Spleen (tissue), 11 donors: ENCODE results near the gene TREM1. TPM values are rescaled to one million over a fixed set of nuclear protein-coding genes. Genes with fewer than 3 reads are reported as not detected.

ENCODE experiments used
- DNase-seq: peaks from one replicate; pipeline ENCODE4 v3.0.0-alpha.2; 2020
- H3K27ac ChIP-seq, 8 donors: fragments of 200-600 bp; sonication (generic) in 7 of 8; 1 replicate in 4 of 8; 2 replicates in 4 of 8; pipeline versions ENCODE4 v1.5.0 to v1.8.0; 2016 to 2021; ENCODE audit warnings: inconsistent platforms in 4 of 8, mild to moderate bottlenecking in 4 of 8, moderate library complexity in 1 of 8
- H3K27me3 ChIP-seq, 7 donors: fragments of 200-600 bp; sonication (generic) in 6 of 7; replicated peaks in 1 of 7; 1 replicate in 4 of 7; 2 replicates in 3 of 7; pipeline versions ENCODE4 v1.5.0 to v1.8.0; 2016 to 2021; ENCODE audit warnings: inconsistent platforms in 3 of 7, mild to moderate bottlenecking in 1 of 7
- H3K36me3 ChIP-seq, 6 donors: fragments of 200-600 bp; sonication (generic) in 5 of 6; 1 replicate in 4 of 6; 2 replicates in 2 of 6; pipeline versions ENCODE4 v1.5.0 to v1.8.0; 2016 to 2021; ENCODE audit warnings: inconsistent platforms in 2 of 6
- H3K4me1 ChIP-seq, 6 donors: fragments of 200-600 bp; sonication (generic) in 5 of 6; 1 replicate in 3 of 6; 2 replicates in 3 of 6; pipeline versions ENCODE4 v1.5.0 to v1.8.0; 2016 to 2021; ENCODE audit warnings: inconsistent platforms in 3 of 6
- H3K4me3 ChIP-seq, 8 donors: fragments of 200-600 bp; sonication (generic) in 7 of 8; 1 replicate in 4 of 8; 2 replicates in 4 of 8; pipeline versions ENCODE4 v1.5.0 to v1.8.0; 2016 to 2021; ENCODE audit warnings: inconsistent platforms in 4 of 8, mild to moderate bottlenecking in 4 of 8, moderate library complexity in 2 of 8
- H3K9me3 ChIP-seq, 8 donors: fragments of 200-600 bp; sonication (generic) in 7 of 8; 1 replicate in 4 of 8; 2 replicates in 4 of 8; pipeline versions ENCODE4 v1.5.0 to v1.8.0; 2016 to 2021; ENCODE audit warnings: inconsistent platforms in 4 of 8
- CTCF ChIP-seq, 11 experiments: fragments of 200-600 bp in 7 of 11; fragments of 450-650 bp in 4 of 11; sonication (generic) in 4 of 11; IDR thresholded peaks in 8 of 11; conservative IDR thresholded peaks in 3 of 11; 1 replicate in 7 of 11; 2 replicates in 4 of 11; pipeline versions ENCODE4 v1.4.0 to v1.8.0; 2016 to 2021; ENCODE audit warnings: antibody characterized with exemption in 11 of 11, inconsistent platforms in 4 of 11, mild to moderate bottlenecking in 1 of 11
- POLR2A ChIP-seq, 3 donors: fragments of 450-650 bp; IDR thresholded peaks; one replicate each; pipeline ENCODE4 v1.5.1; 2017; ENCODE audit warnings: antibody characterized with exemption in 3 of 3, mild to moderate bottlenecking in 1 of 3
- POLR2AphosphoS5 ChIP-seq, 3 donors: sonication (generic); formaldehyde crosslinking; IDR thresholded peaks; one replicate each; pipeline ENCODE4 v1.5.1; 2017; ENCODE audit warnings: antibody characterized with exemption in 3 of 3
- WGBS, 5 donors: extraction: QIAGEN DNeasy Blood & Tissue Kit in 3 of 5; methylation state at CpG; one replicate each; pipeline versions ENCODE4 v1.1.5 to v1.1.7; 2013 to 2018; 5-methylcytosine and 5-hydroxymethylcytosine counted together
- intact Hi-C: fragments of 100-400 bp; cut with DNase I; formaldehyde crosslinking; loops from one replicate; pipeline ENCODE4 v1.15.0; 2023; ENCODE audit warnings: low total_unique reads
- polyA plus RNA-seq, 3 donors: library from polyadenylated mRNA; stranded (reverse); fragments of 200-250 nt; gene quantifications; one replicate each; pipeline ENCODE4 v1.2.1, GENCODE V29; 2013
- small RNA-seq, 4 donors: library from RNA; depleted of rRNA; stranded (forward); fragments of <200 nt; gene quantifications; one replicate each; pipeline ENCODE3, GENCODE V24; 2016
- total RNA-seq, 7 donors: library from RNA; depleted of rRNA in 3 of 7; stranded (reverse); fragments of >200 nt in 3 of 7; fragmentation: NEBNext Ultra II Directional in 4 of 7; extraction: Animal tissue kit (Norgen Biotek cat#: 25700) in 4 of 7; gene quantifications; one replicate each; pipeline versions ENCODE4 v1.1.0 to v1.2.1, GENCODE V29; 2016 to 2021
- donor health status: healthy with polysubstance abuse.
- donor health status: DM: no; HTN: no; CAD: no; lungs with moderate emphysema.
- donor health status: DM: no; HTN: no; CAD: no.
- donor health status: Bipolar disorder and iron deficiency.
- donor health status: healthy.
- donor health status: DM: no; HTN: no; CAD: no.
- donor health status: DM: yes; HTN: yes; CAD: no.

TREM1 gene
- total and polyA plus RNA-seq, 10 donors: 0.64 to 51.9 (median 19.5) TPM

- no peak for DNase-seq
These were observed 57.9 kb downstream of the TREM1 start for GRCh38 chr6:41228616-41229015.

GRCh38 chr6:41228096-41228495, 58.4 kb downstream of the TREM1 start, which contains the start of gene TREML4:
Gene TREML4 (plus strand): TSS chr6:41228349. CDS start chr6:41228428, 79 bp downstream.
- H3K9me3 ChIP-seq: no peaks in the 10 kb centered on the region
- DNase-seq: no peak
- H3K4me1 ChIP-seq: no peaks in the 10 kb centered on the region
- 49 to 72% (median 63%) methylated on average over 5 of the region's 5 CpGs for WGBS, 5 donors
- intact Hi-C loops: no loop called here
- peak within 1 kb of the TSS in 2 of 8 donors; percentile 33 to 71 for H3K27ac ChIP-seq
- H3K36me3 ChIP-seq: no peaks in the 10 kb centered on the region
- peak within 1 kb of the TSS in 1 of 8 donors; percentile 17 for H3K4me3 ChIP-seq
- TF ChIP-seq CTCF (IDR thresholded peaks at IDR 0.05 in 8 of 11, conservative IDR thresholded peaks at IDR 0.05 in 3 of 11) (no peak), POLR2A (IDR thresholded peaks at IDR 0.05) (no peak), POLR2AphosphoS5 (IDR thresholded peaks at IDR 0.05) (no peak)
- H3K27me3 ChIP-seq: peaks cover 0 to 19% (median 0%) of the 10 kb centered on the region in 7 donors

More at GRCh38 chr6:41228616-41229015, 57.9 kb downstream of the TREM1 start:
- Histone ChIP-seq H3K4me1 (no peaks in the 10 kb centered on the region), H3K27me3 (peaks cover 0 to 19% (median 0%) of the 10 kb centered on the region in 7 donors), H3K27ac (peak overlapping the region in 2 of 8 donors; percentile 33 to 71), H3K4me3 (peak overlapping the region in 1 of 8 donors; percentile 17), H3K36me3 (no peaks in the 10 kb centered on the region), H3K9me3 (no peaks in the 10 kb centered on the region)
- WGBS, 5 donors: 41 to 65% (median 46%) methylated on average over 5 of the region's 5 CpGs
- TF ChIP-seq POLR2A (IDR thresholded peaks at IDR 0.05) (no peak), POLR2AphosphoS5 (IDR thresholded peaks at IDR 0.05) (no peak), CTCF (IDR thresholded peaks at IDR 0.05 in 8 of 11, conservative IDR thresholded peaks at IDR 0.05 in 3 of 11) (peak in 3 of 11 experiments; percentile 13 to 35 (median 27))
- intact Hi-C loops: no loop called here

GRCh38 chr6:41226752-41227151, 59.7 kb downstream of the TREM1 start:
- Histone ChIP-seq H3K4me3 (no peak overlapping the region), H3K9me3 (no peaks in the 10 kb centered on the region), H3K4me1 (no peaks in the 10 kb centered on the region), H3K36me3 (no peaks in the 10 kb centered on the region), H3K27ac (no peak overlapping the region), H3K27me3 (peaks cover 0 to 19% (median 0%) of the 10 kb centered on the region in 7 donors)
- intact Hi-C loops: no loop called here
- TF ChIP-seq POLR2AphosphoS5 (IDR thresholded peaks at IDR 0.05) (no peak), CTCF (IDR thresholded peaks at IDR 0.05 in 8 of 11, conservative IDR thresholded peaks at IDR 0.05 in 3 of 11) (no peak), POLR2A (IDR thresholded peaks at IDR 0.05) (no peak)
- no peak for DNase-seq
- WGBS, 5 donors: 73 to 87% (median 82%) methylated on average over 3 of the region's 3 CpGs

GRCh38 chr6:41224800-41225199, 61.7 kb downstream of the TREM1 start:
- Histone ChIP-seq H3K27me3 (peaks cover 0 to 19% (median 0%) of the 10 kb centered on the region in 7 donors), H3K9me3 (peaks cover 0 to 12% (median 10%) of the 10 kb centered on the region in 8 donors), H3K27ac (no peak overlapping the region), H3K4me3 (no peak overlapping the region), H3K36me3 (no peaks in the 10 kb centered on the region), H3K4me1 (no peaks in the 10 kb centered on the region)
- intact Hi-C loops: no loop called here
- TF ChIP-seq CTCF (IDR thresholded peaks at IDR 0.05 in 8 of 11, conservative IDR thresholded peaks at IDR 0.05 in 3 of 11) (no peak), POLR2A (IDR thresholded peaks at IDR 0.05) (no peak), POLR2AphosphoS5 (IDR thresholded peaks at IDR 0.05) (no peak)
- DNase-seq: no peak
- 48 to 86% (median 76%) methylated on average over 1 of the region's 1 CpG for WGBS, 5 donors

Small RNA genes lying within 50 kb of the gene (small RNA-seq; reads per million reads assigned to genes)
- gene AL391903.2: 0 reads per million in 4 donors
- 0 to 0.15 (median 0) reads per million in 4 donors for gene AL391903.3
- gene RNA5SP207: 0.91 to 3.7 (median 2.9) reads per million in 4 donors
- gene RNU6-643P: 0 reads per million in 4 donors

Other genes starting within 250 kb of the TREM1 start
- gene UNC5CL, start 247.5 kb downstream of the TREM1 start, total RNA-seq: 1 to 10 TPM; 1.7 to 3.9 (median 2.6) TPM
- 1 to 10 TPM; 1.4 to 3.0 (median 2.8) TPM for gene UNC5CL, start 247.5 kb downstream of the TREM1 start, polyA plus RNA-seq
- gene TSPO2, start 244.2 kb downstream of the TREM1 start, total RNA-seq: 1 to 10 TPM in 1 of 7 donors, not detected in 6; 6.3 TPM
- under 1 TPM in 1 of 3 donors, not detected in 2; 0.54 TPM for gene TSPO2, start 244.2 kb downstream of the TREM1 start, polyA plus RNA-seq
- gene APOBEC2, start 233.5 kb downstream of the TREM1 start, total RNA-seq: under 1 TPM in 1 of 7 donors, not detected in 6; 0.23 TPM
- not detected for gene APOBEC2, start 233.5 kb downstream of the TREM1 start, polyA plus RNA-seq
- 10 to 100 TPM; 20.7 to 41.3 (median 31.1) TPM for gene OARD1, start 214.3 kb downstream of the TREM1 start, total RNA-seq
- 10 to 100 TPM; 28.5 to 41.4 (median 38.8) TPM for gene OARD1, start 214.3 kb downstream of the TREM1 start, polyA plus RNA-seq
- 10 to 100 TPM; 24.4 to 34.8 (median 25.7) TPM for gene NFYA, start 213.7 kb downstream of the TREM1 start, total RNA-seq
- 10 to 100 TPM in 1 of 3 donors, 1 to 10 TPM in 2; 6.4 to 10.1 (median 8.7) TPM for gene NFYA, start 213.7 kb downstream of the TREM1 start, polyA plus RNA-seq
- 10 to 100 TPM in 3 of 7 donors, 1 to 10 TPM in 4; 3.3 to 19.2 (median 7.2) TPM for gene TREML1, start 132.3 kb downstream of the TREM1 start, total RNA-seq
- 1 to 10 TPM; 1.2 to 3.6 (median 1.5) TPM for gene TREML1, start 132.3 kb downstream of the TREM1 start, polyA plus RNA-seq
- gene TREM2, start 123.6 kb downstream of the TREM1 start, total RNA-seq: under 1 TPM in 3 of 7 donors, not detected in 4; 0.64 to 0.97 (median 0.73) TPM
- 10 to 100 TPM in 1 of 3 donors, under 1 TPM in 2; 0.59 to 18.3 (median 0.74) TPM for gene TREM2, start 123.6 kb downstream of the TREM1 start, polyA plus RNA-seq
- 10 to 100 TPM in 5 of 7 donors, 1 to 10 TPM in 2; 7.4 to 28.8 (median 12.2) TPM for gene TREML2, start 85.5 kb downstream of the TREM1 start, total RNA-seq
- 1 to 10 TPM; 1.9 to 5.4 (median 4.6) TPM for gene TREML2, start 85.5 kb downstream of the TREM1 start, polyA plus RNA-seq
- 1 to 10 TPM in 1 of 7 donors, not detected in 6; 2.2 TPM for gene TREML4, start 58.3 kb downstream of the TREM1 start, total RNA-seq
- gene TREML4, start 58.3 kb downstream of the TREM1 start, polyA plus RNA-seq: under 1 TPM in 1 of 3 donors, not detected in 2; 0.44 TPM
- not detected for gene NCR2, start 48.9 kb upstream of the TREM1 start, total RNA-seq
- gene NCR2, start 48.9 kb upstream of the TREM1 start, polyA plus RNA-seq: not detected